ENCODE data around the gene GARIN5A.

- TF ChIP-seq CTCF (IDR thresholded peaks at IDR 0.05) (no peak), POLR2A (IDR thresholded peaks at IDR 0.05) (no peak)
Observed at GRCh38 chr19:50488389-50489194, 11.9 kb upstream of the GARIN5A start.

All from testis (tissue), 2 donors.